GM19463 (cell line): ENCODE results near the gene TBC1D8.

Experiments used
- ATAC-seq: cut with Tn5 transposase; IDR thresholded peaks from one replicate; pipeline ENCODE4 v1.9.1; 2021; ENCODE audit warnings: mild to moderate bottlenecking, moderate library complexity; ENCODE audit not compliant: unreplicated experiment

TBC1D8 gene

DNA sequence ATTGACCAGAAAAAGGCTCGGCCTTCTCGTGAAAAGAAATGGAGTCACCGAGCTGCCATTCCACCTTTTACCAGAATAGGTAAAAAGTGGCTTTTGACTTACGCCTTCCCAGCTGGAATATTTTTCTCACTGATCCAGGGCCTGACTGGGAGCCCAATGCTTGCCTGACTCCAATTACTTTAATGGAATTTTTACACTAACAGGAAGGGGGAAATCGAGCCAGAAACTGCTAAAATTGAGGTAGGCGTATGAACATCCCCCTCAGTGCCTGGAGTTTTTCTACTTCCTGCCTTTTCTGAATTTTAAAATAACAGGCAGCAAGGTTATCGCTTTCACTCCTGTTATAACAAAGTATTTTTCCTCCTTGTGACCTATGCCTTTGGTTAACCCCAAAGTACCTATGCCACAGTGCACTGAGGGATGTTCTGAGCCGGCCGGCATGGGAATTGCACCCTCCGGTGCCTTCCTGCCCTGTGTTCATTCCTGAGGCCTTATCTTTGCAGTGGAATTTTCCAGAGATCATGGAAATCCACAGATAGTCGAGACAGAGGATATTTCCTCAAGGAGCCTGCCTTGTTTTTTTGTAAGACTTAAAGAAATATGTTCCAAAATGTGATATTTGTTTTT, 167.4 kb downstream of the TBC1D8 start:
- no peak for ATAC-seq

- ATAC-seq = no peak
These were observed 168.0 kb downstream of the TBC1D8 start for GRCh38 chr2:100983201-100983600.

DNA sequence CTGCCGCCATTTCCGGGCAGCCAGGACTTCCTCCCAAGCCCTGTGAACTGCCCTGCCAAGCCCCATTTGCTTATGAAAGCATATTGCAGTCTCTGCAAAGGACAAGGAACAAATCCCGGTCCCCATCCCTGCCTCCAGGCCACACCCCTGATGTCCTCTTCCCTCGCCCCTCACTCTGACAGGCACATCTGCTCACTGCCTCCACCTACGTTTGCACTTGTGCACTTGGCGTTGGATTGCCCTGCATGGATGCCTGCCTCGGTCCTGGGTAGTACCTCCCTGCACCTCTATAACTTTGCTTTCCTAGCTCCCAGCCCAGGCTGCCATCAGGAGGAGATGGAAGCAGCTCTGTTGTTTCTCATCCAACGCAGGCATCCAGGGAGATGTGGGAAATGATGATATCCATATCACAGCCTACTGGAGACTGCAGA, 168.7 kb downstream of the TBC1D8 start:
- ATAC-seq = no peak

- ATAC-seq = no peak
These were observed 170.2 kb downstream of the TBC1D8 start for GRCh38 chr2:100981011-100981410.

- ATAC-seq = no peak
These were observed 171.1 kb downstream of the TBC1D8 start for GRCh38 chr2:100980046-100980445.

- no peak for ATAC-seq
These were observed 172.5 kb downstream of the TBC1D8 start for GRCh38 chr2:100978582-100979191.

- no peak for ATAC-seq
These were observed 173.7 kb downstream of the TBC1D8 start for GRCh38 chr2:100977511-100977910.

- ATAC-seq = peak; percentile 86
These were observed 174.4 kb downstream of the TBC1D8 start for GRCh38 chr2:100976645-100977391.

DNA sequence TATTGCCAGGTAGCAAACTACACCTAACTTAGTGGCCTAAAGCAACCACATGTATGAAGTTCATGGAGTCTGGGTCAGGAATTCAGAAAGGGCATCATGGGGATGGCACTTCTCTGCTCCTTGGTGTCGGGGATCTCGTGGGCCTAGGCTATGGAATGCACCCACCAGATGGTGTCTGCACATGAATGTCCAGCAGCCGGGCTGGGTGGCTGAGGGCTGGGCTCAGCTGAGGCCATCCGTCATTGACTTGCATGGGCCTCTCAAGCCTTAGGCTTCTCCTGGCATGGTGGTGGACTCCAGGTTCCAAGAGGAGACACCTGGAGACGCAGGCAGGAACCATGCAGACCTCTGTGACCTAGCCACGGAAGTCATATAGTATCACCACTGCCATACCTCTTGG, 175.1 kb downstream of the TBC1D8 start:
- ATAC-seq = no peak

- ATAC-seq = no peak
These were observed 175.7 kb downstream of the TBC1D8 start for GRCh38 chr2:100975521-100975785.

- ATAC-seq = no peak
These were observed 176.3 kb downstream of the TBC1D8 start for GRCh38 chr2:100974712-100975520.

GRCh38 chr2:100972452-100972851, 178.7 kb downstream of the TBC1D8 start:
- ATAC-seq = no peak

DNA sequence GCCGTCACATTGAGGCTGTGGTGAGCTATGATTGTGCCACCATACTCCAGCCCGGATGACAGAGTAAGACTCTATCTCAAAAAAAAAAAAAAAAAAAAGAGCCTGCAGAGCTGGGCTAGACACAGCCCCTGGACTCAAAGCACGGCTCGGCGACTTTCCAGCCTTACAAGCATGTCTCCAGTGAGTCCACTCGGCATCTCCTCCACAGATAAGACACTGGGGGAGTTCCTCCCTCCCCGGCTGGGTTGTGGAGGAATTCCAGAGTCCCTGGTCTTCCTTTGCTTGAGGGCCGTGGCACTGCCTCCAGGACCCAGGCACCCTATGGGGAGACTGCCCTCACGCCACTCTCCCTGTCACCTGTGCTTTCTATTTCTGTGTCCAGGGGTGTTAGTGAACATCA, 180.0 kb downstream of the TBC1D8 start:
- no peak for ATAC-seq

DNA sequence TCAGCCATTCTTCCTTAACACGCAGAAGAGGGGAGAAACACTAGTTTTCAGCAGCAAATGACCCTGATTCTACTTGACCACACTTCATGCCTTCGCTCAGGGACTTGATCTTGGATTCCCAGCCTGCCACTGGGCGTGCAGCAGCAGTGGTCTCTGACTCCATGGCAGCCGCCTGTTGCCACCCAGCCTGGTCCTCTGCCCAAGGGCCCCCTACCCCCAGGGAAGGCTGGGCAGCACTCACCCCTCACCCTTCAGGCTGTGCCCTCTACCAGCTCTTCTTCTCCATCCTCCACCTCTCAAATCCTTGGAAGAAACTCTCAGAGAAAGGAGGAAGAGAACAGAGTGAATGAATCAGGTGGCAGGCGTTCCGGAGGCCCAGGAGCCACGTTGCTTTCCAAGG, 181.2 kb downstream of the TBC1D8 start:
- no peak for ATAC-seq

DNA sequence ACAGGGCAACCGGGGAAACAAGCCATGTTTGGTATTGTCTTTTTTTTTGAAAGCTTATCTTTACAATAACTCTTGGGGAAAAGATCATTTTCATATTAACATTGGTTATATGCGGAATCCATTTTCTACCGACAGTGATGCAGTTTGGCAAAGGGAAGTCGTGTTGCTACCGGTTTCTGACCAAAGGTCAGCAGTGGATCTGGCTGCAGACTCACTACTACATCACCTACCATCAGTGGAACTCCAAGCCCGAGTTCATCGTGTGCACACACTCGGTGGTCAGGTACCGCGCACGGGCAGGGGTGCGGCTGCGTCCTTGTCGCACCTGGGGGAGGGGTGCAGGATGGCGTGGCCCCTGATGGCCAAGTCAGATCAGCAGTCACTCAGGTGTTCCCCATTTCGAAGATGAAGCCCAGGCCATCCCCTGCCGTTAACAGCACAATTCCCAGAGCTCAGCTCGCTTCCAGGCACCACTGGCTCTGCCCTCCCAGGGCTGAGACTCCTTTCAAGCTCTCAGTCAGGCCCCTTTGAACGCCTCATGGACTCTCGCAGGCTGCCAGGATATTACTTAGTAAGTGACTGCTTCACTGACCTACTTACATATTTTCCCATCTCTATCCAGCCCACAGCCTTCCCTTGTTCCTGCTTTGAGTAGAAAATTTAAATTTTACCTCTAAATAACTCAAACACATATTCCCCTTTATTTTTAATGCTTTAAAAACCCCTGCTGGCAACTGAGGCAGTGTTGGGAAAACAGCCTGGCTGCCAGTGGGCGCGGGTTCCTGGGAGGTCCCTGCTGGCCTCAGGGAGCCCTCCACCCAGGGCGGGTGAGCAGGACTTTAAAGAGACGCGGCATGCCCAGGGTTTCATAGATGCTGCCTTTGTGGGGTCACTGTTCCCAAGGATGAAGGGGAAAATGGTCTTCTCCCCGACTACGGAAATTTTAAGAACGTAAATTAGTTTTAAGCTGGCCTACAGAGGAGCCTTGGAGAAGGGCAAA, 182.7 kb downstream of the TBC1D8 start:
- ATAC-seq = no peak

- ATAC-seq = no peak
These were observed 183.5 kb downstream of the TBC1D8 start for GRCh38 chr2:100967716-100968115.

DNA sequence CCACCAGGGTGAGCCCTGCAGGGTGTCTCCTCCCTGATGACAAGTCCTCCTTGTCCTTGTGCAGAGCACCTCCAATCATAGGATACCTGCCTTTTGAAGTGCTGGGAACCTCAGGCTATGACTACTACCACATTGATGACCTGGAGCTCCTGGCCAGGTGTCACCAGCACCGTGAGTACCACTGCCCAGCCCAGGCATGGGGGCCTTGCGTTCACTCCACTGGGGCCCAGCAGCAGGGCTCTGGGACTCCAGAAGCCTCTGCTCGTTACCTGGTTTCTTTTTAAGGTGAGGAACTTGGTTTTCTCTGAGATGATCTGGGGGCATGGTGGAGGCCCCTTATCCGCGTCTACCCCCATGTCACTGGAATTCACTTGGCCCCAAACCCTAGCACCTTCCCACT, 185.6 kb downstream of the TBC1D8 start:
- no peak for ATAC-seq

- no peak for ATAC-seq
These were observed 186.5 kb downstream of the TBC1D8 start for GRCh38 chr2:100964681-100965169.

- ATAC-seq = no peak
These were observed 187.0 kb downstream of the TBC1D8 start for GRCh38 chr2:100964222-100964621.

- ATAC-seq = no peak
These were observed 188.2 kb downstream of the TBC1D8 start for GRCh38 chr2:100963026-100963375.
